Activated CD8-positive, alpha-beta T cell treated with anti-CD3 and anti-CD28 coated beads for 36 hours (primary cell): Measurements from ENCODE around the gene FILIP1. TPM values are rescaled to one million over a fixed set of nuclear protein-coding genes. Genes with fewer than 3 reads are reported as not detected.
A peak's percentile ranks its signal among the peaks of the same experiment; 100 is the strongest.

Source experiments
- ATAC-seq: fragments of 200-7000 bp; cut with Tn5 transposase; one replicate; pipeline ENCODE4 v1.10.0; 2021; ENCODE audit warnings: mild to moderate bottlenecking, moderate library complexity
- CTCF ChIA-PET: fragments of 350-600 bp; sonication (Branson Sonifier 250); formaldehyde crosslinking; loops from one replicate; lab custom pipeline; 2021; ENCODE audit warnings: antibody characterized with exemption; lab: Charles Lee
- POLR2A ChIA-PET: fragments of 350-600 bp; sonication (Branson Sonifier 250); formaldehyde crosslinking; loops from one replicate; lab custom pipeline; 2021; ENCODE audit warnings: antibody characterized with exemption; lab: Charles Lee
- DNase-seq: peaks from one replicate; pipeline ENCODE4 v3.0.0-alpha.2; 2020
- H3K27ac Mint-ChIP-seq: one replicate; pipeline ENCODE4 v1.8.0; 2021; ENCODE audit warnings: mild to moderate bottlenecking, mixed read lengths
- H3K27me3 Mint-ChIP-seq: one replicate; pipeline ENCODE4 v1.8.0; 2021; ENCODE audit warnings: mixed read lengths
- H3K36me3 Mint-ChIP-seq: one replicate; pipeline ENCODE4 v1.8.0; 2021; ENCODE audit warnings: low read depth, mixed read lengths
- H3K4me1 Mint-ChIP-seq: one replicate; pipeline ENCODE4 v1.8.0; 2021; ENCODE audit warnings: low read depth, mixed read lengths
- H3K4me3 Mint-ChIP-seq: one replicate; pipeline ENCODE4 v1.8.0; 2021; ENCODE audit warnings: mild to moderate bottlenecking, moderate library complexity, mixed read lengths
- H3K9me3 Mint-ChIP-seq: one replicate; pipeline ENCODE4 v1.8.0; 2021; ENCODE audit warnings: mixed read lengths
- CTCF ChIP-seq: fragments of 200-600 bp; IDR thresholded peaks from one replicate; pipeline ENCODE4 v1.8.0; 2022; ENCODE audit warnings: antibody characterized with exemption, mild to moderate bottlenecking
- intact Hi-C: fragments of 100-400 bp; cut with micrococcal nuclease; formaldehyde crosslinking; loops from one replicate; pipeline ENCODE4 v1.10.0; 2022
- total RNA-seq, 2 experiments: library from RNA; stranded (reverse); gene quantifications; one replicate each; pipeline ENCODE4 v1.2.3, GENCODE V29; 2021

The FILIP1 gene
- total RNA-seq, 2 experiments from 2014 or later = 0.07 TPM; not detected in 1

GRCh38 chr6:75424618-75425548 is 68.7 kb downstream of the FILIP1 start:
- H3K4me3 Mint-ChIP-seq = no peak overlapping the region
- peak; percentile 77 for ATAC-seq
- no peak overlapping the region for H3K27ac Mint-ChIP-seq
- peaks cover 7% of the 10 kb centered on the region for H3K27me3 Mint-ChIP-seq
- ChIA-PET CTCF (no interaction called here), POLR2A (no interaction called here)
- DNase-seq = peak; percentile 19
- no peak for TF ChIP-seq CTCF
- intact Hi-C loops = no loop called here
- peaks cover 10% of the 10 kb centered on the region for H3K4me1 Mint-ChIP-seq
- H3K9me3 Mint-ChIP-seq = no peaks in the 10 kb centered on the region
- H3K36me3 Mint-ChIP-seq = no peaks in the 10 kb centered on the region

- peaks cover 11% of the 10 kb centered on the region for H3K27me3 Mint-ChIP-seq
Observed at GRCh38 chr6:75423386-75423785, 70.2 kb downstream of the FILIP1 start.

GRCh38 chr6:75422024-75422639 is 71.5 kb downstream of the FILIP1 start:
- Mint-ChIP-seq H3K27me3 (peaks cover 16% of the 10 kb centered on the region), H3K4me1 (peaks cover 10% of the 10 kb centered on the region), H3K36me3 (no peaks in the 10 kb centered on the region), H3K4me3 (no peak overlapping the region), H3K9me3 (no peaks in the 10 kb centered on the region), H3K27ac (no peak overlapping the region)
- DNase-seq (no peak), ATAC-seq (no peak)
- CTCF ChIA-PET = no interaction called here
- POLR2A ChIA-PET = no interaction called here
- TF ChIP-seq CTCF = no peak
- intact Hi-C loops = no loop called here

More at GRCh38 chr6:75423386-75423785, 70.2 kb downstream of the FILIP1 start:
- Mint-ChIP-seq H3K9me3 (no peaks in the 10 kb centered on the region), H3K36me3 (no peaks in the 10 kb centered on the region), H3K4me1 (peaks cover 10% of the 10 kb centered on the region), H3K27ac (no peak overlapping the region), H3K4me3 (no peak overlapping the region)
- POLR2A ChIA-PET = no interaction called here
- CTCF ChIA-PET = no interaction called here
- ATAC-seq = no peak
- intact Hi-C loops = no loop called here
- no peak for DNase-seq
- no peak for TF ChIP-seq CTCF

- Mint-ChIP-seq H3K4me3 (no peak overlapping the region), H3K4me1 (peaks cover 10% of the 10 kb centered on the region), H3K27ac (no peak overlapping the region), H3K9me3 (no peaks in the 10 kb centered on the region), H3K36me3 (no peaks in the 10 kb centered on the region), H3K27me3 (peaks cover 15% of the 10 kb centered on the region)
- CTCF ChIA-PET = no interaction called here
- DNase-seq (no peak), ATAC-seq (no peak)
- intact Hi-C loops = no loop called here
- TF ChIP-seq CTCF = no peak
- POLR2A ChIA-PET = no interaction called here
Observed at GRCh38 chr6:75421316-75422023, 72.1 kb downstream of the FILIP1 start.
